Spleen (tissue), 11 donors: ENCODE measurements around the gene PPP2R3B. TPM values are rescaled to one million over a fixed set of nuclear protein-coding genes. Genes with fewer than 3 reads are reported as not detected.
A peak's percentile ranks its signal among the peaks of the same experiment; 100 is the strongest.

Experiments used
- DNase-seq: peaks from one replicate; pipeline ENCODE4 v3.0.0-alpha.2; 2020
- H3K27ac ChIP-seq, 8 donors: fragments of 200-600 bp; sonication (generic) in 7 of 8; 1 replicate in 4 of 8; 2 replicates in 4 of 8; pipeline versions ENCODE4 v1.5.0 to v1.8.0; 2016 to 2021; ENCODE audit warnings: inconsistent platforms in 4 of 8, mild to moderate bottlenecking in 4 of 8, moderate library complexity in 1 of 8
- H3K27me3 ChIP-seq, 7 donors: fragments of 200-600 bp; sonication (generic) in 6 of 7; replicated peaks in 1 of 7; 1 replicate in 4 of 7; 2 replicates in 3 of 7; pipeline versions ENCODE4 v1.5.0 to v1.8.0; 2016 to 2021; ENCODE audit warnings: inconsistent platforms in 3 of 7, mild to moderate bottlenecking in 1 of 7
- H3K36me3 ChIP-seq, 6 donors: fragments of 200-600 bp; sonication (generic) in 5 of 6; 1 replicate in 4 of 6; 2 replicates in 2 of 6; pipeline versions ENCODE4 v1.5.0 to v1.8.0; 2016 to 2021; ENCODE audit warnings: inconsistent platforms in 2 of 6
- H3K4me1 ChIP-seq, 6 donors: fragments of 200-600 bp; sonication (generic) in 5 of 6; 1 replicate in 3 of 6; 2 replicates in 3 of 6; pipeline versions ENCODE4 v1.5.0 to v1.8.0; 2016 to 2021; ENCODE audit warnings: inconsistent platforms in 3 of 6
- H3K4me3 ChIP-seq, 8 donors: fragments of 200-600 bp; sonication (generic) in 7 of 8; 1 replicate in 4 of 8; 2 replicates in 4 of 8; pipeline versions ENCODE4 v1.5.0 to v1.8.0; 2016 to 2021; ENCODE audit warnings: inconsistent platforms in 4 of 8, mild to moderate bottlenecking in 4 of 8, moderate library complexity in 2 of 8
- H3K9me3 ChIP-seq, 8 donors: fragments of 200-600 bp; sonication (generic) in 7 of 8; 1 replicate in 4 of 8; 2 replicates in 4 of 8; pipeline versions ENCODE4 v1.5.0 to v1.8.0; 2016 to 2021; ENCODE audit warnings: inconsistent platforms in 4 of 8
- CTCF ChIP-seq, 11 experiments: fragments of 200-600 bp in 7 of 11; fragments of 450-650 bp in 4 of 11; sonication (generic) in 4 of 11; IDR thresholded peaks in 8 of 11; conservative IDR thresholded peaks in 3 of 11; 1 replicate in 7 of 11; 2 replicates in 4 of 11; pipeline versions ENCODE4 v1.4.0 to v1.8.0; 2016 to 2021; ENCODE audit warnings: antibody characterized with exemption in 11 of 11, inconsistent platforms in 4 of 11, mild to moderate bottlenecking in 1 of 11
- POLR2A ChIP-seq, 3 donors: fragments of 450-650 bp; IDR thresholded peaks; one replicate each; pipeline ENCODE4 v1.5.1; 2017; ENCODE audit warnings: antibody characterized with exemption in 3 of 3, mild to moderate bottlenecking in 1 of 3
- POLR2AphosphoS5 ChIP-seq, 3 donors: sonication (generic); formaldehyde crosslinking; IDR thresholded peaks; one replicate each; pipeline ENCODE4 v1.5.1; 2017; ENCODE audit warnings: antibody characterized with exemption in 3 of 3
- WGBS, 5 donors: extraction: QIAGEN DNeasy Blood & Tissue Kit in 3 of 5; methylation state at CpG; one replicate each; pipeline versions ENCODE4 v1.1.5 to v1.1.7; 2013 to 2018; 5-methylcytosine and 5-hydroxymethylcytosine counted together
- intact Hi-C: fragments of 100-400 bp; cut with DNase I; formaldehyde crosslinking; loops from one replicate; pipeline ENCODE4 v1.15.0; 2023; ENCODE audit warnings: low total_unique reads
- polyA plus RNA-seq, 3 donors: library from polyadenylated mRNA; stranded (reverse); fragments of 200-250 nt; gene quantifications; one replicate each; pipeline ENCODE4 v1.2.1, GENCODE V29; 2013
- total RNA-seq, 7 donors: library from RNA; depleted of rRNA in 3 of 7; stranded (reverse); fragments of >200 nt in 3 of 7; fragmentation: NEBNext Ultra II Directional in 4 of 7; extraction: Animal tissue kit (Norgen Biotek cat#: 25700) in 4 of 7; gene quantifications; one replicate each; pipeline versions ENCODE4 v1.1.0 to v1.2.1, GENCODE V29; 2016 to 2021
- donor health status: healthy with polysubstance abuse.
- donor health status: DM: no; HTN: no; CAD: no; lungs with moderate emphysema.
- donor health status: DM: no; HTN: no; CAD: no.
- donor health status: Bipolar disorder and iron deficiency.
- donor health status: healthy.
- donor health status: DM: no; HTN: no; CAD: no.
- donor health status: DM: yes; HTN: yes; CAD: no.

Gene PPP2R3B
- total and polyA plus RNA-seq, 10 donors: 12.6 to 62.2 (median 26.9) TPM

DNA sequence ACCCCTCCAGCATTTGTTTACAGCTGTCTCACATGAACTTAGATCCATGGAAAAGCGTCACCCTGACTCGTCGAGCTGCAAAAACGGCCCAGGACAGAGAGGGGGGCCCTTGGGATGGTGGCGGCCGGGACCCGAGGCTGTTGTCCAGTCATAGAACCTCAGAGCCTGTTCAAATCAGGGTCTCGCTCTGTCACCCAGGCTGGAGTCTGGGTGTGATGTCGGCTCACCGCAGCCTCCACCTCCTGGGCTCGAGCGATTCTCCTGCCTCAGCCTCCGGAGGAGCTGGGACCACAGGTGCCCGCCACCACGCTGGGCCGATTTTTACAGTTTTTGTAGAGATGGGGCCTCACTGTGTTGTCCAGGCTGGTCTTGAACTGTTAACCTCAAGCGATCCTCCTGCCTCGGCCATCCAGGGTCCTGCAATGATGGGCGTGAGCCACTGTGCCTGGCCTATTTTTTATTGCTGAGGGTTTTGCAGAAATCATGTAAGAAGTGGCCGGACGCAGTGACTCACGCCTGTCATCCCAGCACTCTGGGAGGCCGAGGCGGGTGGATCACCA lies 42.6 kb upstream of the PPP2R3B start:
- Histone ChIP-seq H3K9me3 (peaks cover 0 to under 1% (median 0%) of the 10 kb centered on the region in 8 donors), H3K4me1 (peaks cover 0 to 9% (median 6%) of the 10 kb centered on the region in 6 donors)
- 82 to 93% (median 89%) methylated on average over 22 to 24 of the region's 24 CpGs for WGBS, 5 donors

DNA sequence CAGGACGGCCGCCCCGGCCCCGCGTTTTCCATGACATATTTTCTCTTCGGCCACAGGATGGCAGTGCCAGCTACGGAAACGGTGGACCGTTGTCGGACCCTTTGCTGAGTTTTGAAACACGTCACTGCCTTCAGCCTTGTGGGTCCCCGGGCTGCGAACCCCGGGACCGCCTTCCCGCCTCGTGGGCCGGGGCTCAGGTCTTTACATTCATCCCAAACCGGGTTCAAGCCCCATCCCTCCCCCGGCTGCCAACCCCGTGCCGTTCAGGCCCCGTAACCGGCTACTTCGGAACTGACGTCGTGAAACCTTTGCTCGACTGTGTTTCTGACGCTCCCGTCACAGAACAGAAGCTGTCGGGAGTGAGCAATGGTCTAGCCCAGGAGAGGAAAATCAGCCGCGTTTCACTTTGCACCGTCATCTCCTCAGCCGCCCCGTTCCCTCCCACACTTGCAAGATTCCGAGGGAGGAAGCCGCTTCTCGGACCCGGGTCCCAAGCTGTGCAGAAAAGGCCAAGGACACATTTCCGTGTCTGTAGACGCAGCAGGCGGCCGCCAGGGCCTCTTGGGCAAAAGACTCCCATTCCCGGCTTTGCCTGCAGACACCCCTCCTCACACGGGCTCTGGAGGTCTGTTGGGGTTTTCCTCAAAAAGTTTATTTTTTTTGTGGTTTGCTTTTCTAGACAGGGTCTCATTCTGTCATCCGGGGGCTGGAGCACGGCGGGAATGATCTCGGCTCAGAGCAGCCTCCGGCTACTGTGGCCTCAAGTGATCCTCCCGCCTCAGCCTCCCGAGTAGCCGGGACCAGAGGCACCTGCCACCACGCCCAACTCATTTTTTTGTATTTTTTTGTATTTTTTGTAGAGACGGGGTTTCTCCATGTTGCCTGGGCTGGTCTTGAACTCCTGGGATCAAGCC lies 41.4 kb upstream of the PPP2R3B start:
- Histone ChIP-seq H3K36me3 (no peaks in the 10 kb centered on the region), H3K27ac (no peak overlapping the region), H3K9me3 (peaks cover 0 to 4% (median 0%) of the 10 kb centered on the region in 8 donors), H3K27me3 (peaks cover 0 to 30% (median 11%) of the 10 kb centered on the region in 7 donors), H3K4me3 (peak overlapping the region in 2 of 8 donors; percentile 12 to 33), H3K4me1 (peaks cover 0 to 9% (median 6%) of the 10 kb centered on the region in 6 donors)
- no peak for DNase-seq
- 13 to 28% (median 17%) methylated on average over 28 to 56 of the region's 56 CpGs for WGBS, 5 donors
- intact Hi-C loops: no loop called here
- no peak for TF ChIP-seq POLR2A (IDR thresholded peaks at IDR 0.05)
- no peak for TF ChIP-seq POLR2AphosphoS5 (IDR thresholded peaks at IDR 0.05)
- TF ChIP-seq CTCF (IDR thresholded peaks at IDR 0.05 in 8 of 11, conservative IDR thresholded peaks at IDR 0.05 in 3 of 11): no peak

More for the DNA sequence above, 42.6 kb upstream of the PPP2R3B start:
- no peak for TF ChIP-seq POLR2AphosphoS5 (IDR thresholded peaks at IDR 0.05)
- TF ChIP-seq POLR2A (IDR thresholded peaks at IDR 0.05): no peak
- no peak for TF ChIP-seq CTCF (IDR thresholded peaks at IDR 0.05 in 8 of 11, conservative IDR thresholded peaks at IDR 0.05 in 3 of 11)
- no peak overlapping the region for H3K4me3 ChIP-seq
- H3K36me3 ChIP-seq: no peaks in the 10 kb centered on the region
- H3K27me3 ChIP-seq: peaks cover 0 to 30% (median 11%) of the 10 kb centered on the region in 7 donors
- intact Hi-C loops: no loop called here
- no peak overlapping the region for H3K27ac ChIP-seq
- DNase-seq: peak; percentile 67

GRCh38 chrX:426881-427280 lies 40.2 kb upstream of the PPP2R3B start:
- Histone ChIP-seq H3K36me3 (no peaks in the 10 kb centered on the region), H3K27me3 (peaks cover 0 to 30% (median 11%) of the 10 kb centered on the region in 7 donors), H3K9me3 (peaks cover 0 to 4% (median 0%) of the 10 kb centered on the region in 8 donors), H3K27ac (no peak overlapping the region), H3K4me3 (no peak overlapping the region), H3K4me1 (peaks cover 0 to 9% (median 6%) of the 10 kb centered on the region in 6 donors)
- DNase-seq: no peak
- no peak for TF ChIP-seq POLR2AphosphoS5 (IDR thresholded peaks at IDR 0.05)
- no peak for TF ChIP-seq POLR2A (IDR thresholded peaks at IDR 0.05)
- TF ChIP-seq CTCF (IDR thresholded peaks at IDR 0.05 in 8 of 11, conservative IDR thresholded peaks at IDR 0.05 in 3 of 11): no peak
- WGBS, 5 donors: 84 to 90% (median 86%) methylated on average over 14 of the region's 14 CpGs
- intact Hi-C loops: no loop called here

- H3K36me3 ChIP-seq: no peaks in the 10 kb centered on the region
- no peak overlapping the region for H3K4me3 ChIP-seq
- WGBS, 5 donors: 83 to 90% (median 85%) methylated on average over 12 to 20 of the region's 20 CpGs
- intact Hi-C loops: no loop called here
- H3K27me3 ChIP-seq: peaks cover 0 to 28% (median 11%) of the 10 kb centered on the region in 7 donors
- H3K9me3 ChIP-seq: peaks cover 0 to 4% (median 0%) of the 10 kb centered on the region in 8 donors
- DNase-seq: no peak
- no peak overlapping the region for H3K27ac ChIP-seq
- TF ChIP-seq POLR2A (IDR thresholded peaks at IDR 0.05) (no peak), POLR2AphosphoS5 (IDR thresholded peaks at IDR 0.05) (no peak), CTCF (IDR thresholded peaks at IDR 0.05 in 8 of 11, conservative IDR thresholded peaks at IDR 0.05 in 3 of 11) (no peak)
- peaks cover 0 to 9% (median 6%) of the 10 kb centered on the region in 6 donors for H3K4me1 ChIP-seq
Measured at GRCh38 chrX:425056-425455, 38.3 kb upstream of the PPP2R3B start.
